B cell (primary cell): ENCODE measurements around the gene RICTOR.

ENCODE experiments used
- CTCF ChIP-seq: fragments of 200-600 bp; IDR thresholded peaks from one replicate; pipeline ENCODE4 v1.8.0; 2022; ENCODE audit warnings: antibody characterized with exemption, mild to moderate bottlenecking
- EZH2 ChIP-seq: IDR thresholded peaks from 2 replicates; pipeline ENCODE4 v1.6.1; 2012; ENCODE audit warnings: borderline replicate concordance, low read depth, mild to moderate bottlenecking, moderate library complexity, low read length; ENCODE audit not compliant: insufficient read depth, poor library complexity, severe bottlenecking

- TF ChIP-seq CTCF (no peak), EZH2 (no peak)
Measured at GRCh38 chr5:38891563-38891962, 182.6 kb downstream of the RICTOR start.
